Measurements from ENCODE around the gene CALML3. TPM values are rescaled to one million over a fixed set of nuclear protein-coding genes. Genes with fewer than 3 reads are reported as not detected.

CALML3 gene
- total and polyA plus RNA-seq, 2 of the 8 experiments (the other 6 are each of a cell fraction or from before 2014, with no cell fraction given): not detected

- ChIA-PET CTCF (ENCODE audit: partially characterized antibody) (no interaction called here), POLR2A (ENCODE audit: partially characterized antibody) (no interaction called here)
- no peak overlapping the region for H3K27ac ChIP-seq (ENCODE audit: low read depth, low read length)
- H3K79me1 ChIP-seq (ENCODE audit: low read depth, low read length): no peaks in the 10 kb centered on the region
- no peak overlapping the region for H2BK5ac ChIP-seq (ENCODE audit: low read depth, low read length)
- TF ChIP-seq JUND (IDR thresholded peaks at IDR 0.05; ENCODE audit: low read length) (no peak), CTCF (IDR thresholded peaks at IDR 0.05; ENCODE audit: control extremely low read depth in 1 of 3, insufficient read depth in 1 of 3, low read depth in 1 of 3, low read length in 3 of 3) (no peak), POU5F1 (IDR thresholded peaks at IDR 0.05; ENCODE audit: low read depth, low read length) (no peak), CBX5 (IDR thresholded peaks at IDR 0.05; ENCODE audit: low read depth, low read length) (no peak), SUZ12 (IDR thresholded peaks at IDR 0.05; ENCODE audit: low read length) (no peak)
- H3K27me3 ChIP-seq (replicated peaks in 1 of 4; ENCODE audit: control insufficient read depth in 3 of 4, extremely low read depth in 1 of 4, insufficient read depth in 3 of 4, low read length in 3 of 4): no peaks in the 10 kb centered on the region
- H2BK20ac ChIP-seq (ENCODE audit: low read length): no peak overlapping the region
- no peak overlapping the region for H3K14ac ChIP-seq (ENCODE audit: insufficient read length)
- no peak overlapping the region for H3K4me3 ChIP-seq (ENCODE audit: extremely low read depth in 1 of 4, insufficient read depth in 2 of 4, low read depth in 3 of 4, low read length in 4 of 4)
- no peak overlapping the region for H2BK15ac ChIP-seq (ENCODE audit: low read length)
- DNase-seq (ENCODE audit: low read depth in 1 of 2, low spot score in 2 of 2) (no peak), FAIRE-seq (no peak)
- no peak overlapping the region for H4K91ac ChIP-seq (replicated peaks; ENCODE audit: insufficient read length, low read length)
- WGBS, 2 experiments (ENCODE audit: extremely low coverage in 1 of 2, insufficient coverage in 1 of 2, insufficient read length in 1 of 2, insufficient replicate concordance in 2 of 2, low coverage in 1 of 2, low lambda C conversion rate in 2 of 2, missing lambda C conversion rate in 1 of 2): 100% methylated on average over 1 of the region's 1 CpG; no CpG with 5 or more reads in 1 of the 2 experiments
- H3K23ac ChIP-seq (ENCODE audit: insufficient read length): no peak overlapping the region
- no peak overlapping the region for H4K5ac ChIP-seq (ENCODE audit: insufficient read length, low read depth, low read length)
- no peak overlapping the region for H2AK5ac ChIP-seq (ENCODE audit: low read depth, low read length)
- no peak overlapping the region for H3K18ac ChIP-seq (ENCODE audit: extremely low read depth, low read length)
- no peaks in the 10 kb centered on the region for H3K36me3 ChIP-seq (ENCODE audit: control insufficient read depth in 2 of 4, insufficient read depth in 4 of 4, low read length in 3 of 4)
- H3K4me2 ChIP-seq (ENCODE audit: insufficient read depth in 1 of 2, low read depth in 2 of 2, low read length in 2 of 2): no peak overlapping the region
- no peaks in the 10 kb centered on the region for H4K20me1 ChIP-seq (replicated peaks in 1 of 2; ENCODE audit: control insufficient read depth in 1 of 2, insufficient read depth in 2 of 2, low read length in 2 of 2)
- H3K4me1 ChIP-seq (replicated peaks in 1 of 4; ENCODE audit: control insufficient read depth in 3 of 4, insufficient read depth in 4 of 4, low read length in 3 of 4): no peaks in the 10 kb centered on the region; a peak in 1 of 7 replicates
- no peak overlapping the region for H3K4ac ChIP-seq (replicated peaks; ENCODE audit: insufficient read length, low read depth, low read length)
- H3K9ac ChIP-seq (replicated peaks in 1 of 4; ENCODE audit: extremely low read depth in 1 of 4, low read depth in 3 of 4, low read length in 3 of 4): no peak overlapping the region
- H3K23me2 ChIP-seq (ENCODE audit: low read depth, low read length): no peaks in the 10 kb centered on the region
- H2BK12ac ChIP-seq (ENCODE audit: low read depth, low read length): no peak overlapping the region
- no peak overlapping the region for H2BK120ac ChIP-seq (replicated peaks; ENCODE audit: low read depth, low read length)
- no peak overlapping the region for H2AFZ ChIP-seq (ENCODE audit: low read length)
- H3K9me3 ChIP-seq (ENCODE audit: insufficient read depth in 2 of 2, low read depth in 1 of 2, low read length in 1 of 2): peaks cover 5 to 12% of the 10 kb centered on the region in 2 experiments; a peak in 2 of 4 replicates
- no peak overlapping the region for H3K56ac ChIP-seq (replicated peaks; ENCODE audit: insufficient read length, low read depth, low read length)
- H4K8ac ChIP-seq (ENCODE audit: extremely low read depth, insufficient read depth, low read length): no peak overlapping the region
- no peaks in the 10 kb centered on the region for H3K79me2 ChIP-seq (ENCODE audit: control insufficient read depth in 1 of 2, insufficient read depth in 2 of 2, low read length in 2 of 2)
Measured at GRCh38 chr10:5543623-5544022, 18.9 kb downstream of the CALML3 start.

All from H1 (cell line).